ENCODE data around the gene OR5B2.

Gene OR5B2

DNA sequence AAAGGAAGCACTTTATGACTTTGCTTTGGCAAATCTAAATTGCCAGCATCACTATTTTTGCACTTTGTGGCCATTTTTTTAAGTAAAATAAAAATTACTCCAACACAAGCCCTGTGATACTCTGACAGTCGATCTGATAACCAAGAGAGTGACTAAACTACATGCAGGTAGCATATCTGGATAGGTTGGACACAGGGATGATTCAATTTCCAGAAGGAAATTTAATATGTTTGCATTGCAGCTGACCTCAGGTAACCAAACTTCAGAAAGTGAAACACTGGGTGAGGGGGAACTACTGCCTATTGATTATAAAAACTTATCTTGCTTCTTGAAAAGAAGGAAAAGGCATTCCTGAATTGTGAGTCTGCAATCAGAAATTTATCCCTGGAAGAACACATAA lies 35.2 kb downstream of the OR5B2 start:
- FAIRE-seq, result no peak
- no peak for TF ChIP-seq POLR2A (IDR thresholded peaks at IDR 0.05; ENCODE audit: low read depth, low read length)
- DNase-seq (ENCODE audit: insufficient read length, low spot score), result no peak

DNA sequence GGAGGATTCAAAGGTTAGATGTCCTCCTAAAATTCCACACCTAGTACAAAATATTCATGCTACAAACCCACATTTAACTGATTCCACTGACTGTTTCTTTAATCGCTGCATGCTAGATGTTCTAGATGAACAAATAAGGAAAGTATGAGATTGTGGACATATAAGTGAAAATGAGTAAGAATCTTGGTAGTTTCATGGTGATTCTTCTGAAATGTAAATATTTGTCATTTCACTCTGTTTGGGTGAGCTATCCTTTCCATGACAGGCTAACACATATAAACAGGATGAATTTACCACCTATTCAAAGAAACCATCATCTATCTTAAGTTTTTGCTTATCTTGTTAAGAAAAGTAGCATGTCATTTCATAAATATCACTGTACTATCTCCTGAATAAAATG lies 36.0 kb downstream of the OR5B2 start:
- FAIRE-seq (no peak), DNase-seq (ENCODE audit: insufficient read length, low spot score) (no peak)
- TF ChIP-seq POLR2A (IDR thresholded peaks at IDR 0.05; ENCODE audit: low read depth, low read length), result no peak

DNA sequence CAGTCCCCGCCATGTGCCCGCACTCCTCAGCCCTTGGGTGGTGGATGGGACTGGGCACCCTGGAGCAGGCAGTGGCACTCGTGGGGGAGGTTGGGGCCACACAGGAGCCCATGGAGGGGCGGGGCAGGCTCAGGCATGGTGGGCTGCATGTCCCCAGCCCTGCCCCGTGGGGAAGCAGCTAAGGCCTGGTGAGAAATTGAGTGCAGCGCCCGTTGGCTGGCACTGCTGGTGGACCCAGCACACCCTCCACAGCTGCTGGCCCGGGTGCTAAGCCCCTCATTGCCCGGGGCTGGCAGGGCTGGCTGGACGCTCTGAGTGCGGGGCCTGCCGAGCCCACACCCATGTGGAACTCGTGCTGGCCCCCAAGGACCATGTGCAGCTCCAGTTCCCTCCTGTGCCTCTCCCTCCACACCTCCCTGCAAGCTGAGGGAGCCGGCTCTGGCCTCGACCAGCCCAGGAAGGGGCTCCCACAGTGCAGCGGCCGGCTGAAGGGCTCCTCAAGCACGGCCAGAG lies 37.3 kb downstream of the OR5B2 start:
- no peak for TF ChIP-seq POLR2A (IDR thresholded peaks at IDR 0.05; ENCODE audit: low read depth, low read length)
- no peak for DNase-seq (ENCODE audit: insufficient read length, low spot score)
- FAIRE-seq, result no peak
